ENCODE data around the gene CNGB1.

- TF ChIP-seq CTCF (IDR thresholded peaks at IDR 0.05; ENCODE audit: insufficient read depth, low read length, poor library complexity, severe bottlenecking) (no peak), EZH2phosphoT487 (conservative IDR thresholded peaks at IDR 0.05; ENCODE audit: low read length) (no peak)
Measured at GRCh38 chr16:57998486-57998885, 27.6 kb upstream of the CNGB1 start.

Measured in SU-DHL-6 (cell line).